ENCODE measurements around the gene ZNHIT3.

GRCh38 chr17:36542755-36543154 lies 56.3 kb downstream of the ZNHIT3 start:
- TF ChIP-seq CTCF (IDR thresholded peaks at IDR 0.05; ENCODE audit: low read length) (no peak), EZH2 (IDR thresholded peaks at IDR 0.05; ENCODE audit: borderline replicate concordance, low read length) (no peak)
